Head of caudate nucleus (tissue), 42 donors: ENCODE results near the gene FOSL2.

Source experiments
- DNase-seq, 42 donors: peaks; one replicate each; pipeline versions ENCODE4 v3.0.0 to v3.0.0-alpha.2; 2020 to 2021; ENCODE audit warnings: mixed read lengths in 7 of 42
- intact Hi-C: fragments of 100-400 bp; cut with DNase I; formaldehyde crosslinking; loops from one replicate; pipeline ENCODE4 v1.15.0; 2022

The FOSL2 gene

DNA sequence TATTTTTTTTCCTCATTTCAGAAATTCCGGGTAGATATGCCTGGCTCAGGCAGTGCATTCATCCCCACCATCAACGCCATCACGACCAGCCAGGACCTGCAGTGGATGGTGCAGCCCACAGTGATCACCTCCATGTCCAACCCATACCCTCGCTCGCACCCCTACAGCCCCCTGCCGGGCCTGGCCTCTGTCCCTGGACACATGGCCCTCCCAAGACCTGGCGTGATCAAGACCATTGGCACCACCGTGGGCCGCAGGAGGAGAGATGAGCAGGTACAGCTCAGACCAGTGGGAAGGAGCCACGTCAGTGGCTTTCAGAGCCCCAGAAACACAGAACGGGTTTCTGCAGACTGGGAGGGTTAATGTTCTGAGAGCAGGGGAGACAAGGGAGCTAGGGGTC is 11.4 kb downstream of the FOSL2 start:
- intact Hi-C loops = no loop called here
- DNase-seq = no peak

DNA sequence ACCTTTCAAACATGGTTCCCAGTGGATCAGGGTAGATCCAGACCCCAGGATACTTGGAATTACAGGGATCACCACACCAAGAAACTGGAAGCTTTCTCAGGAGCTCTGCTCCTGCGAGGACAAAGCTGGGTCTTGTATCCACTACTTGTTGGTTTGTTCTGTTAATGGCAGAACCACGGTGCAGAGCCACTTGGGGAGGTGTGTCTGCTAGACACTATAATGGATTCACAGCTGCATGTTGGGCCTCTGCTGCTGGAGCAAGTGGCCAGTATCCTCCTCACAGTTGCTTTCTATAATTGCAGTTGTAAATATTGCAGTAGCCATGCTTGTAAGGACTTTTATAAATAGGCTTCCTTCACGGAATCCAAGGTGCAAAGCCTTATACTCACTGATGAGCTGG is 12.9 kb downstream of the FOSL2 start:
- intact Hi-C loops = no loop called here
- no peak for DNase-seq

DNA sequence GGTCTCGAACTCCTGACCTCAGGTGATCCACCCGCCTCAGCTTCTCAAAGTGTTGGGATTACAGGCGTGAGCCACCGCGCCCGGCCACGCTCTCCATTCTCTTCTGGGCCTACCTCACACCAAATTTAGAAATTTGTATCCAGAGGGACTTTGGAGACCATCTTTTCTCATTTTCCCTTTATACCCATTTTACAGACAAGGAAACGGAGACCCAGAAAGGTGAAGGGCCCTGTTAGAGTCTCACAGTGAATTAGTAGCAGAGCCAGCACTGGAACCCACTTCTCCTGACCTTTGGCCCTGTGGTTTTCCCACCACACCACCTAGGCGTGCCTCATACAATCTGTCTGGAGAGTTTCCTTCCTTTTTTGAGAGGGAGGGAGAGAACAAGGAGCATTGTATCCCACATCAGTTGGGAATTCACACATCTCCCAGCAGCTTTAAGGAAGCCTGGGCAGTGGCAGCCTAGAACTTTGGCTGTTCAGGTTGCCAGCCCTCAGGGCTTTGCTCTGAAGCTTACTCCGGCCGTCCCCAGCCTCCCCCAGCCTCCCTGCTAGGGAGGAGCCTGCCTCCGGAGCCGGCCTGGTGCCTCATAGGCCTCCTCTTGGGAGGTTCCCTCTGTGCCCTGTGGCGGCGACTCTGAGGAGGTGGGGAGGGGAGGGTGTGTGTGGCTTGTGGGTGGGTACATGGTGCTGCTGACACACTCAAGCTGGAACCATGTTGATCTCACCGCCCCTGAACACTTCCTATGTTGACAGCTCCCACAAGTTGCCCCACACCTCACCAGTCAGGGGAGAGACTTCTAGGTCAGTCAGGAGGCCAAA is 13.8 kb downstream of the FOSL2 start:
- peak in 3 of 42 donors; percentile 16 to 24 (median 20) for DNase-seq
- intact Hi-C loops = no loop called here

DNA sequence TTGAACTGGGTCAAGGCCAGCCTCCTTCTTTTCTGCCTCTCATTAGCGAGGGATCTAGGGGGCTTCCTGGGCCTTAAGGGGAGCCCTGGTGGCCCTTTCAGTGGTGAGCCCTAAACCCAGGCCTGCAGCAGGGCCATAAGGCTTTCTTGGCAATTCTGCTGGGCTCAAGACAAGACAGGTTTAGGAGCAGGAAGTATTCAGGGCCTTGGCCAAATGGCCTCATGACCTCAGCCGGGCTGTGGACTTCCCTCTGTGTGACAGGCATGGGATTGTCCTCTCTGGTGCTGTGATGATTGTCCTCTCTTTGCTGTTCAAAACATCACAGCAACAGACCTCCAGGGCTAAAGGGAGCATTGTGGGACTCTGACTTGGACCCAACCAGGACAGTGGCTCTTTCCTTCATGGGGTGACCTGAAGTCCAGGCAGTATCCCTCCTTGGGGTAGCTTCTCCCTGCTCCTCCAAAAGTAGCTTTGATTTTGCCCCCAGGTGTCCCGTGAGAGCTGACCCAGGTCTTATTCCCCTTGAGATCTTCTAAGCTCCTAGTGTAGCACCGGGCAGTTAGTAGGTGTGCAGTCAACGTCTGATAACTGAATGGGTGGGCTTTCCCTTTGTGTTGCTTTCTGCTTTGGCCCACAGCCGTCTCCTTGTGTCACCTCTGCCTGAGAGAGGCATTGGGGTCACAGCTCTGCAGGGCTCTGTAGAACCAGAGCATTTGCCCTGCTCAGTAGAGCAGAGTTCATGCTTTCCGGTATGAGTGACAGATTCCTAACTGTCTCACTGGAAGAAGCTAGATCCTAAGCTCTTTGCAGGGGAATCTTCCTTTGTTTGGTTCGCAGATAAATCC is 14.7 kb downstream of the FOSL2 start:
- DNase-seq = no peak
- intact Hi-C loops = no loop called here

DNA sequence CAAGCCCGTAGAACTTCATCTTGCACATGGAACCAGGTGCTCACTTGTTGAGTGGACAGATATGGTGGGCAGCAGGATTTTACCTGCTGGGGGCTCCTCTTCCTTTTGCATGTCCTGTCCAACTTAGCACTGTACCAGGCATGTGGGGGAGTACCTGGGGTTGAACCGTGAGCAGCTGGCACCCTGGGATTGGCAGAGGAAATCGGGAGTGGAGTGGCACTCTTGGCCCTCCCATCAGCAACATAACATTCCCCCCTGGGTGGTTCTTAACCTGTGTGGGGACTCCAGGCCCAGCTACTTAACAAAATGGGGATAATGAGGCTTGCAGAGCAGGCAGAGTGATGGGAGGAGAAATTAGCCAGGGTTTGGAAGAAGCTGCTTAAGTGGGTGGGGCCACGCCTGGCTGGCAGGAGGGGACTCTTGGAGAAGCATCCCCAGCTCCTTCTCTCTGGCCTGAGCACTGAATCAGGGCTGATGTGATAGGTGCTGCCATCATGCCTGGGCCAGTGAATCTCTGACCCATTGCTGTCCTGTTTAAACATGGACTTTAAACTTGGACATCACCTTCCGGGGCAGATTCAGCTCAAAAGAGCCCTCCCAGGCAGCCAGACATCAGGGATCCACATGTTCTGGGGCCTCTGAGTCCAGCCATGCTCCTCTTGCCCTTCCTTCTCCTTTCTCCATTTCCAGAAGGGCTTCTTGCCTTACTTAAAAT is 15.5 kb downstream of the FOSL2 start:
- intact Hi-C loops = no loop called here

DNA sequence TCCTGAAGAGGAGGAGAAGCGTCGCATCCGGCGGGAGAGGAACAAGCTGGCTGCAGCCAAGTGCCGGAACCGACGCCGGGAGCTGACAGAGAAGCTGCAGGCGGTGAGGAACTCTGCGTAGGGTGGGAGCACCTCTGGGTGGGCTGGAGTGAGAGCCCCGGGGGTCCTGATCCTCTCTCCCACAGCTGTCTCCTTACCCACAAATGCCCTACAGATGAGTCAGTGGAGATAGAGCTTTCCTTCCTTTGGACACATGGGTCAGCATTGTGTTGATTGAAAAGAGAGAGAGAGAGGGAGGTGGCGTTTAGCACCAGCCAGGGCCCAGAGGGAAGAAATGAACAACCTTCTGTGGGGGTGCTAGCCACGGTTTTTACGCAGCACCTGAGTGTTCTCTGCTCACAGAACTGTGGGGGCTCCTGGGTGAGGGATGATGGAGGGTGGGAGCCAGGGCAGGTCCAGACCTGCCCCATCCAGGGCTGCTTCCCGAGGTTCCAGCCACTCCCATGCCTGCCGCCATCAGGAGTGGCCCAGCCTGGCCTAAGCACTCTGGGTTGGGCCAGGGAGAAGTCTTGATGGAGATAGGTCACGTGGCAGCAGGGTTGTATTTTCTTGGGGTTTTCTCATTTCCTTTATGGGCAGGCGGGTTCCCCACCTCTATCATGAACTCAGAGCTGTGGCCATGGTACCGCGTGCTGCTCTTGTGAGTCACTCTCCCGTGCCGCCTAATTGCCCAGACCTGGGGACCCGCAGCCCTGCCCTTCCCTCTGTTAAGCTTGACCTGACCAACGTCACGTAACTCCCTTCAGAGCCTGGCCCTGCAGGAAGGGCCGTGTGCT is 16.3 kb downstream of the FOSL2 start:
- DNase-seq = no peak
- intact Hi-C loops = no loop called here

More for the DNA sequence above, 15.5 kb downstream of the FOSL2 start:
- no peak for DNase-seq

DNA sequence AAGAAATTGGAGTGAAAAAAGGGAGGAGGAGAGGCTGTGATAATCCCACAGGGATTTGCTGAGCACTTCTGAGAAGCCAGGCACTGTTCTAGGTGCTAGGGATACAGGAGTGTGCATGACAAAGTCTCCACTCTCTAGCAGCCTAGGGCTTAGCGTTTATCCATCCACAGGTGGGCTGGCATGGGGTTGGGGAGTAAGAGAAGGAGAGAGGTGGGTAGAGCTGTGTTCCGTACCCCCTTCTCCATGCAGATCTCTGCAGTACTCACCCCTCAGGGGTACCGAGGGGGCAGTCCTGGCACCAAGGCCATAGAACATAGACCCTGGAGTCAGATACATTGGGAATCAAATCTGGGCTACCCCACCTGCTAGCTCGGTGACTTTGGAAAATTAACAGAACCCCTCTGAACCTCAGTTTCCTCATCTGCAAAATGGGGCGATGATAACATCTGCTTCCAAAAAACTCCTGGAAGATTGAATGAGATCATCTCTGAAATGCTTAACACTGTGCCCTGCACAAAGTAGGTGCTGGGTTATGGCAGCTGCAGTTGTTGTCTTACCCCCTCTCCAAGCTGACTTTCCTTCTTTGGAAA is 18.6 kb downstream of the FOSL2 start:
- intact Hi-C loops = no loop called here
- DNase-seq = no peak

DNA sequence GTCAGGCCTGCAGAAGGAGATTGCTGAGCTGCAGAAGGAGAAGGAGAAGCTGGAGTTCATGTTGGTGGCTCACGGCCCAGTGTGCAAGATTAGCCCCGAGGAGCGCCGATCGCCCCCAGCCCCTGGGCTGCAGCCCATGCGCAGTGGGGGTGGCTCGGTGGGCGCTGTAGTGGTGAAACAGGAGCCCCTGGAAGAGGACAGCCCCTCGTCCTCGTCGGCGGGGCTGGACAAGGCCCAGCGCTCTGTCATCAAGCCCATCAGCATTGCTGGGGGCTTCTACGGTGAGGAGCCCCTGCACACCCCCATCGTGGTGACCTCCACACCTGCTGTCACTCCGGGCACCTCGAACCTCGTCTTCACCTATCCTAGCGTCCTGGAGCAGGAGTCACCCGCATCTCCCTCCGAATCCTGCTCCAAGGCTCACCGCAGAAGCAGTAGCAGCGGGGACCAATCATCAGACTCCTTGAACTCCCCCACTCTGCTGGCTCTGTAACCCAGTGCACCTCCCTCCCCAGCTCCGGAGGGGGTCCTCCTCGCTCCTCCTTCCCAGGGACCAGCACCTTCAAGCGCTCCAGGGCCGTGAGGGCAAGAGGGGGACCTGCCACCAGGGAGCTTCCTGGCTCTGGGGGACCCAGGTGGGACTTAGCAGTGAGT is 19.4 kb downstream of the FOSL2 start:
- intact Hi-C loops = no loop called here
- no peak for DNase-seq

DNA sequence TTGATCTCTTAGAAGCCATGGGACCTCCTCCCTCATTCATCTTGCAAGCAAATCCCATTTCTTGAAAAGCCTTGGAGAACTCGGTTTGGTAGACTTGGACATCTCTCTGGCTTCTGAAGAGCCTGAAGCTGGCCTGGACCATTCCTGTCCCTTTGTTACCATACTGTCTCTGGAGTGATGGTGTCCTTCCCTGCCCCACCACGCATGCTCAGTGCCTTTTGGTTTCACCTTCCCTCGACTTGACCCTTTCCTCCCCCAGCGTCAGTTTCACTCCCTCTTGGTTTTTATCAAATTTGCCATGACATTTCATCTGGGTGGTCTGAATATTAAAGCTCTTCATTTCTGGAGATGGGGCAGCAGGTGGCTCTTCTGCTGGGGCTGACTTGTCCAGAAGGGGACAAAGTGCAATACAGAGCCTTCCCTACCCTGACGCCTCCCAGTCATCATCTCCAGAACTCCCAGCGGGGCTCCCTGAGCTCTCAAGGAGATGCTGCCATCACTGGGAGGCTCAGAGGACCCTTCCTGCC is 20.0 kb downstream of the FOSL2 start:
- no peak for DNase-seq
- intact Hi-C loops = no loop called here

DNA sequence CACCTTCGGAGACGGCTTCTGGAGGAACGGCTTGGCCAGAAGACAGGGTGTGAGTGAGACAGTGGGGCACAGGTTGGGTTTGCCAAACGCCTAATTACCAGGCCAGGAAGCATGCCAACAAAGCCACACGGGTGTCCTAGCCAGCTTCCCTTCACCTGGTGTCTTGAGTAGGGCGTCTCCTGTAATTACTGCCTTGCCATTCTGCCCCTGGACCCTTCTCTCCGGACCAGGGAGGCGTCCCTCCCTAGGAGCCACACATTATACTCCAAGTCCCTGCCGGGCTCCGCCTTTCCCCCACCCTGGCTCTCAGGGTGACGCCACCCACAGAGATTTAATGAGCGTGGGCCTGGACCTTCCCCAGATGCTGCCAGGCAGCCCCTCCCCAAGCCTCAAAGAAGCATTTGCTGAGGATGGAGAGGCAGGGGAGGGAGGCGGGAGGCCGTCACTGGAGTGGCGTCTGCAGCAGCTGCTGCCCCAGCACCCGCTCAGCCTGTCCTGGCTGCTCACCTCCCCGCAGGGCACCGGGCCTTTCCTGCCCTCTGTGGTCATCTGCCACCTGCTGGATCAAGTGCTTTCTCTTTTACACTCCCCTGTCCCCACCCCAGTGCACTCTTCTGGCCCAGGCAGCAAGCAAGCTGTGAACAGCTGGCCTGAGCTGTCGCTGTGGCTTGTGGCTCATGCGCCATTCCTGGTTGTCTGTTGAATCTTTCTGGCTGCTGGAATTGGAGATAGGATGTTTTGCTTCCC is 20.7 kb downstream of the FOSL2 start:
- intact Hi-C loops = no loop called here

DNA sequence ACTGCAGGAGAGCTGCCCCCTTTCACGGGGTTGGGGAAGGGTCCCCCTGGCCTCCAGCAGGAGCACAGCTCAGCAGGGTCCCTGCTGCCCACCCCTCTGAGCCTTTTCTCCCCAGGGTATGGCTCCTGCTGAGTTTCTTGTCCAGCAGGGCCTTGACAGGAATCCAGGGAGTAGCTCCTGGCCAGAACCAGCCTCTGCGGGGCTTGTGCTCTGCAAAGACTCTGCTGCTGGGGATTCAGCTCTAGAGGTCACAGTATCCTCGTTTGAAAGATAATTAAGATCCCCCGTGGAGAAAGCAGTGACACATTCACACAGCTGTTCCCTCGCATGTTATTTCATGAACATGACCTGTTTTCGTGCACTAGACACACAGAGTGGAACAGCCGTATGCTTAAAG is 21.2 kb downstream of the FOSL2 start:
- DNase-seq = peak in 1 of 42 donors; percentile 15
- intact Hi-C loops = no loop called here

More for the DNA sequence above, 20.7 kb downstream of the FOSL2 start:
- DNase-seq = peak in 7 of 42 donors; percentile 13 to 48 (median 24)

DNA sequence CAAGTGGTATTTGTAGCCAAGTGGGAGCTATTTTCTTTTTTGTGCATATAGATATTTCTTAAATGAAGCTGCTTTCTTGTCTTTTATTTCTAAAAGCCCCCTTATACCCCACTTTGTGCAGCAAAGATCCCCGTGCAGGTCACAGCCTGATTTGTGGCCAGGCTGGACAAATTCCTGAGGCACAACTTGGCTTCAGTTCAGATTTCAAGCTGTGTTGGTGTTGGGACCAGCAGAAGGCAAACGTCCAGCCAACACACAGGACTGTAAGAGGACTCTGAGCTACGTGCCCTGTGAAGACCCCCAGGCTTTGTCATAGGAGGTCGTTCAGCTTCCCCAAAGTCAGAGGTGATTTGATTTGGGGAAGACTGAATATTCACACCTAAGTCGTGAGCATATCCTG is 21.9 kb downstream of the FOSL2 start:
- DNase-seq = no peak
- intact Hi-C loops = no loop called here

DNA sequence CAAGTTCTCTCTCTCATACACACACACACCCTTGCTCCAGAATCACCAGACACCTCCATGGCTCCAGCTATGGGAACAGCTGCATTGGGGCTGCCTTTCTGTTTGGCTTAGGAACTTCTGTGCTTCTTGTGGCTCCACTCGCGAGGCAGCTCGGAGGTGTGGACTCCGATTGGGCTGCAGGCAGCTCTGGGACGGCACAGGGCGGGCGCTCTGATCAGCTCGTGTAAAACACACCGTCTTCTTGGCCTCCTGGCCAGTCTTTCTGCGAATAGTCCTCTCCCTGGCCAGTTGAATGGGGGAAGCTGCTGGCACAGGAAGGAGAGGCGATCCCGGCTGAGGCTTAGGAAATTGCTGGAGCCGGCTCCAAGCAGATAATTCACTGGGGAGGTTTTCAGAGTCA is 22.4 kb downstream of the FOSL2 start:
- DNase-seq = no peak
- intact Hi-C loops = no loop called here

DNA sequence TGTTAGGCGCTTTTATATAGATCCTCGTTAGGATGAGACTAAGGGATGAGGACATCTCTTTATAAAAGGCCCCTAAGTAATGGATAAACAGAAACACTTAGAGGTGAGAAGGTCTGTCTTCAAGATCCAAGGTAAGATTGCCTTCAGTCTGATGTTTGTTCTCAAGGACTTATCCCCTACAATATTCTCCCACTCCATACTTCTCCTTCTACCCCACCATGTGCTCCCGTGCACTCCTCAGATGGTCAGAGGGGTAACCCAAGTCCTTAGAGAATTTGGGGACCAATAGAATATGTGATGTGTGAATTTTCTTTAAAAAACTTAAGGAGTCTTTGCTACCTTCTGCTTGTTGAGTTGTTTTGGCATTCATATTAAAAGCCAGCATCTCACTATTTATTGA is 23.1 kb downstream of the FOSL2 start:
- intact Hi-C loops = no loop called here
- no peak for DNase-seq

DNA sequence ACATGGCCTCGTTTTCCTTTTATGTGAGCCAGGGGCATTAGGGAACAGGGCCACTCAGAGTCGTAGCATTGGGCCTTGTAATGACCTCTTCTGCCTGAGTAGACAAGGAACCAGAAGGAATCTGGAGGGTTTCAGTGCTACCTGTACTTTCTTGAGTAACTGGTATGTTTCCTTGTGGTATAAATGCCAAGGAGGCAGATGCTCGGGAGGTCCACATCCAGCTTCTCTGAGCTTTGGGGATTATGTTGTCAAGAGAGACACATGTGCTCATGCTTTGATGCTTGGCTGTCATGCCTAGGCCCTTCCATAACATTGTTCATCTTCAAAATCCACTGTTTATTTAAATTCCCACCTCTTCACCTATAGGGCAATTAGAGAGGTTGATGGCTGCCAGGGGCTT is 26.3 kb downstream of the FOSL2 start:
- DNase-seq = peak in 1 of 42 donors; percentile 5
- intact Hi-C loops = no loop called here

DNA sequence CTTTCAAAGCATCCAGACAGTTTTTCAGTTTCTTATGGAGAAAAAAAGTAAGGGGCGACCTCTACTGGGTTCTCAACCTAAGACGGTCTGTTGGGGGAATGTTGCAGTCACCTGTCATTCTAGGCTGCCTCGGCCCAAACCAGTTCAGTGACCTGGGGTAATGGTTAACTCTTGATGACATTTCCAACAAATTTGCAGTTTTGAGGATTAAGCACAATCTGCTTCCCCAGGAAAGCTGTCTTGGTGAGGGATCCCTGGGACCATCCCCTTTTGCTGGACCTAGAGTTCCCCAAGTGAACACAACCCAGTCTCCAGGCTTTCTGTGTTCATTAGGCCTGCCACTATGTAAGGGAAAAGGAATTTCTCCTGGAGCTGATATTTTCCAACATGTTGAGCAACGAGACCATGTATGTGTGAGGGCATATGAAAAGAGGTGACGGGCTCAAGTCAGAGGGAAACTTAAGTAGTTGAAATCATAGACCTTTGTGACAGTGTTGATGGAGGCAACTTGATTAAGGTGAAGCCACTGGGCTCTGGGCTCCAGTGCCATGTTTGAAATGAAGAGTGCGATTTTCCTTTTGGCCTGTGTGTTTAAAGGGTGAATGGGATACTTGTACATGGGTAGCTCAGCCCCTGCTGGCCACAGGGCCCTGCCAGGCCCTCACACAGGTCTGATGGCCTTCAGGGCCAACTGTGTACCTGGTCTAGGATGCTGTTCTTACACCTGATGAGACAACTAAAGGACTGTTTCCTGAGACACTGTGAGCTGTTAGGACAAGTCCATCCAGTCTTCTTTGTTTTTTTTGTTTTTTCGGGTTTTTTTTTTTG is 27.0 kb downstream of the FOSL2 start:
- intact Hi-C loops = no loop called here
- no peak for DNase-seq
